Spleen (tissue), 7 donors: ENCODE results near the gene SLC2A6.

Source experiments
- CTCF ChIP-seq, 11 experiments: fragments of 200-600 bp in 7 of 11; fragments of 450-650 bp in 4 of 11; sonication (generic) in 4 of 11; IDR thresholded peaks in 8 of 11; conservative IDR thresholded peaks in 3 of 11; 1 replicate in 7 of 11; 2 replicates in 4 of 11; pipeline versions ENCODE4 v1.4.0 to v1.8.0; 2016 to 2021; ENCODE audit warnings: antibody characterized with exemption in 11 of 11, inconsistent platforms in 4 of 11, mild to moderate bottlenecking in 1 of 11
- POLR2A ChIP-seq, 3 donors: fragments of 450-650 bp; IDR thresholded peaks; one replicate each; pipeline ENCODE4 v1.5.1; 2017; ENCODE audit warnings: antibody characterized with exemption in 3 of 3, mild to moderate bottlenecking in 1 of 3
- POLR2AphosphoS5 ChIP-seq, 3 donors: sonication (generic); formaldehyde crosslinking; IDR thresholded peaks; one replicate each; pipeline ENCODE4 v1.5.1; 2017; ENCODE audit warnings: antibody characterized with exemption in 3 of 3
- donor health status: DM: no; HTN: no; CAD: no; lungs with moderate emphysema.
- donor health status: DM: no; HTN: no; CAD: no.
- donor health status: DM: no; HTN: no; CAD: no.

- no peak for TF ChIP-seq POLR2AphosphoS5 (IDR thresholded peaks at IDR 0.05)
- no peak for TF ChIP-seq CTCF (IDR thresholded peaks at IDR 0.05 in 8 of 11, conservative IDR thresholded peaks at IDR 0.05 in 3 of 11)
- no peak for TF ChIP-seq POLR2A (IDR thresholded peaks at IDR 0.05)
Measured at GRCh38 chr9:133443982-133444381, 34.9 kb downstream of the SLC2A6 start.
